Endothelial cell of umbilical vein (primary cell): Measurements from ENCODE around the gene PRF1. TPM values are rescaled to one million over a fixed set of nuclear protein-coding genes. Genes with fewer than 3 reads are reported as not detected.

ENCODE experiments used
- BruUV-seq: library from RNA; stranded (reverse); fragments of 400-500 nt; replicated peaks from 2 replicates; lab custom pipeline; 2021; lab: Mats Ljungman, UMichigan
- CTCF ChIA-PET: fragments of 300-600, 350-600 bp; sonication (Branson Sonifier 250); formaldehyde crosslinking; loops from one replicate; lab custom pipeline; 2021; ENCODE audit warnings: antibody characterized with exemption, inconsistent platforms; lab: Charles Lee
- POLR2A ChIA-PET: fragments of 300-600, 350-600 bp; sonication (Branson Sonifier 250); formaldehyde crosslinking; loops from one replicate; lab custom pipeline; 2021; ENCODE audit warnings: antibody characterized with exemption, inconsistent platforms; lab: Charles Lee
- DNase-seq: peaks from one replicate; pipeline ENCODE4 v3.0.0-alpha.2; 2011; ENCODE audit warnings: low read depth, low spot score
- FAIRE-seq: peaks from 2 replicates; lab custom pipeline; 2011; peaks lifted over from hg19 to GRCh38; lab: Jason Lieb, UNC
- H2AFZ ChIP-seq: 2 replicates; pipeline ENCODE4 v1.6.0; 2012; ENCODE audit warnings: low read depth, low read length, control low read depth, inconsistent platforms
- H3K27ac ChIP-seq: 2 replicates; pipeline ENCODE4 v1.5.1; 2011; ENCODE audit warnings: low read depth, mild to moderate bottlenecking, control low read depth, low read length, moderate library complexity; ENCODE audit not compliant: insufficient read depth
- H3K27me3 ChIP-seq, 2 experiments: 2 replicates each; pipeline versions ENCODE4 v1.6.0 to v1.6.1; 2011; ENCODE audit warnings: low read length in 2 of 2, mixed read lengths in 1 of 2; ENCODE audit not compliant: control insufficient read depth in 2 of 2, insufficient read depth in 2 of 2
- H3K36me3 ChIP-seq, 2 experiments: 2 replicates in 1 of 2; 3 replicates in 1 of 2; pipeline ENCODE4 v1.5.1; 2011; ENCODE audit warnings: low read length in 2 of 2, mild to moderate bottlenecking in 1 of 2, moderate library complexity in 1 of 2; ENCODE audit not compliant: control insufficient read depth in 2 of 2, insufficient read depth in 2 of 2; ENCODE audit errors: extremely low read depth in 1 of 2
- H3K4me1 ChIP-seq: 3 replicates; pipeline ENCODE4 v1.5.1; 2011; ENCODE audit warnings: mild to moderate bottlenecking, low read length; ENCODE audit not compliant: control insufficient read depth, insufficient read depth; ENCODE audit errors: extremely low read depth
- H3K4me2 ChIP-seq: 2 replicates; pipeline ENCODE4 v1.6.1; 2011; ENCODE audit warnings: low read length, control low read depth, mixed read lengths; ENCODE audit not compliant: insufficient read depth
- H3K4me3 ChIP-seq, 3 experiments: fragments of 200-600 bp in 1 of 3; sonication (generic), shearing (Covaris generic) in 1 of 3; replicated peaks in 1 of 3; 2 replicates each; pipeline ENCODE4 v1.5.1; 2011 to 2016; ENCODE audit warnings: control low read depth in 3 of 3, low read length in 3 of 3, mild to moderate bottlenecking in 2 of 3, inconsistent platforms in 1 of 3, low read depth in 1 of 3, moderate library complexity in 1 of 3; ENCODE audit not compliant: insufficient read depth in 1 of 3
- H3K79me2 ChIP-seq: 2 replicates; pipeline ENCODE4 v1.6.0; 2012; ENCODE audit warnings: low read length, inconsistent platforms; ENCODE audit not compliant: control insufficient read depth, insufficient read depth
- H3K9ac ChIP-seq: replicated peaks from 2 replicates; pipeline ENCODE3; 2011; ENCODE audit warnings: low read length, control low read depth; ENCODE audit not compliant: insufficient read depth; ENCODE audit errors: extremely low read depth
- H3K9me1 ChIP-seq: replicated peaks from 3 replicates; pipeline ENCODE4 v1.6.0; 2011; ENCODE audit warnings: mild to moderate bottlenecking, low read length; ENCODE audit not compliant: control insufficient read depth, insufficient read depth; ENCODE audit errors: extremely low read depth
- H3K9me3 ChIP-seq: replicated peaks from 2 replicates; pipeline ENCODE4 v1.5.1; 2012; ENCODE audit warnings: low read length, inconsistent platforms; ENCODE audit not compliant: control insufficient read depth, insufficient read depth
- H4K20me1 ChIP-seq: replicated peaks from 2 replicates; pipeline ENCODE3; 2011; ENCODE audit warnings: mild to moderate bottlenecking, low read length; ENCODE audit not compliant: control insufficient read depth, insufficient read depth; ENCODE audit errors: extremely low read depth
- EZH2 ChIP-seq: IDR thresholded peaks from 2 replicates; pipeline ENCODE4 v1.6.1; 2012; ENCODE audit warnings: borderline replicate concordance, low read depth, mild to moderate bottlenecking, moderate library complexity, low read length, inconsistent platforms; ENCODE audit not compliant: severe bottlenecking
- FOS ChIP-seq: IDR thresholded peaks from 2 replicates; pipeline ENCODE4 v1.6.1; 2011; ENCODE audit warnings: mild to moderate bottlenecking, low read length, moderate library complexity, borderline replicate concordance; ENCODE audit not compliant: insufficient read depth
- GATA2 ChIP-seq: IDR thresholded peaks from 2 replicates; pipeline ENCODE4 v1.7.0; 2011; ENCODE audit warnings: low read depth, mild to moderate bottlenecking, moderate library complexity, mixed read lengths, low read length; ENCODE audit not compliant: insufficient read length, insufficient read depth
- JUN ChIP-seq: IDR thresholded peaks from 2 replicates; pipeline ENCODE4 v1.6.1; 2011; ENCODE audit warnings: borderline replicate concordance, low read depth; ENCODE audit not compliant: insufficient read length, insufficient read depth
- MYC ChIP-seq: IDR thresholded peaks from one replicate; pipeline ENCODE4 v1.6.1; 2011; ENCODE audit warnings: mild to moderate bottlenecking, low read depth, low read length
- POLR2A ChIP-seq: IDR thresholded peaks from 2 replicates; pipeline ENCODE4 v1.6.1; 2012; ENCODE audit warnings: low read depth, mild to moderate bottlenecking, control low read depth, low read length
- POLR2AphosphoS5 ChIP-seq: IDR thresholded peaks from 2 replicates; pipeline ENCODE4 v1.6.1; 2012; ENCODE audit warnings: low read depth, mild to moderate bottlenecking, control low read depth, low read length, moderate library complexity; ENCODE audit not compliant: insufficient read depth
- dilution Hi-C: fragments of 300-500 bp; cut with MboI; formaldehyde crosslinking; loops from one replicate; pipeline ENCODE4 v1.15.0; 2019; ENCODE audit warnings: low sequenced_read_pairs; ENCODE audit not compliant: extremely low pct_ligation_motif_present
- intact Hi-C: fragments of 100-400 bp; cut with micrococcal nuclease; formaldehyde crosslinking; loops from one replicate; pipeline ENCODE4 v1.10.0; 2022
- polyA plus RNA-seq, 4 experiments: library from polyadenylated mRNA; depleted of rRNA in 3 of 4; stranded (reverse) in 3 of 4; unstranded in 1 of 4; fragments of >200 nt; gene quantifications; 2 replicates each; pipeline versions ENCODE4 v1.2.1 to v1.2.3, GENCODE V29; 2011 to 2012; ENCODE audit warnings: missing spikeins in 1 of 4
- total RNA-seq: library from RNA; stranded (reverse); gene quantifications from 2 replicates; pipeline ENCODE4 v1.2.3, GENCODE V29; 2021
- TF ChIP-seq, protein P1 (sequence below): IDR thresholded peaks from 2 replicates; pipeline ENCODE4 v1.6.1; 2011; ENCODE audit not compliant: insufficient read depth, insufficient read length
- TF ChIP-seq, protein P2 (sequence below), 2 donors: IDR thresholded peaks; 1 replicate in 1 of 2; 2 replicates in 1 of 2; pipeline ENCODE4 v1.5.1; 2011; ENCODE audit warnings: low read length in 2 of 2, mild to moderate bottlenecking in 2 of 2, moderate library complexity in 2 of 2, control low read depth in 1 of 2, inconsistent platforms in 1 of 2, low read depth in 1 of 2; ENCODE audit not compliant: insufficient read depth in 1 of 2; ENCODE audit errors: extremely low read depth in 1 of 2

The PRF1 gene
- total and polyA plus RNA-seq, 2 donors (not counting 3 experiments of a cell fraction or from before 2014, with no cell fraction given) = not detected

DNA sequence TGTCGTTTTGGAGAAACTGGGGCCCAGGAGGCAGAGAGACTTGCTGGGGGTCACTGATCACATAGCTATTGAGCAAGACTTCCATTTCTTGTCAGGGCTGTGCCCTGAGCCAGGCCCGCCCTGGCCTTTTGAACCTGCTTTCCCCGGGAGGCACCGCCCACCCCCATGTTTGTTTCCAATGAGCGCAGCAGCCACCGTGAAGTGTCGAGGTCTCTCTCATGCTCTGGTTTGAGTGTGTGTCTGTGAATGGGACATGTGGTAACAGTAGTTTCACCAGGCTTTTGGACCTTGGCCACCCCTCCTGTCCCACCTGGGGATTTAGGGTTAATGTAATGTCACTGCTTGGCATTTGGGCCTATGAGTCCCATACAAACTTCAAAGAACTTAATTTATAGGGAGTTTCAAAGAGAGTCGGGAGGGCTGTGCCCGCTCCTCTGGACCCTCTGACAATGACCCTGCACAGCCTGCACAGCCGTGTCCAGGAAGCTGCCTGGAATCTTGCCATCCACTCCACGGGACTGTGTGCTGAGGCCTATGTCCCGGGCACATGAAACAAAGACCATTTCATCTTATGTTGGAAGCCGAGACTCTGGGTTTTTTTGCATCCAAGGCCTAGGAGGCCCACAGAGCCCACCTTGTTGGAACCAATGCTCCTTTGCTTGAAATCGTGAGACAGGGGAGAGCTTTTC lies 6.3 kb downstream of the PRF1 start:
- ChIA-PET POLR2A (no interaction called here), CTCF (no interaction called here)
- no peak for FAIRE-seq

More for the DNA sequence above, 6.3 kb downstream of the PRF1 start:
- Histone ChIP-seq H3K27ac (no peak overlapping the region), H3K9ac (no peak overlapping the region), H3K9me3 (no peaks in the 10 kb centered on the region), H3K4me2 (no peak overlapping the region), H3K4me3 (no peak overlapping the region), H3K9me1 (no peaks in the 10 kb centered on the region), H3K27me3 (peaks cover 3% of the 10 kb centered on the region in 2 experiments), H3K36me3 (no peaks in the 10 kb centered on the region), H2AFZ (no peak overlapping the region), H3K79me2 (no peaks in the 10 kb centered on the region), H3K4me1 (no peaks in the 10 kb centered on the region), H4K20me1 (no peaks in the 10 kb centered on the region)
- intact Hi-C loops (no loop called here), dilution Hi-C loops (no loop called here)
- BruUV-seq = no TSS peak
- no peak for DNase-seq
- TF ChIP-seq GATA2 = no peak
- TF ChIP-seq, protein P1, sequence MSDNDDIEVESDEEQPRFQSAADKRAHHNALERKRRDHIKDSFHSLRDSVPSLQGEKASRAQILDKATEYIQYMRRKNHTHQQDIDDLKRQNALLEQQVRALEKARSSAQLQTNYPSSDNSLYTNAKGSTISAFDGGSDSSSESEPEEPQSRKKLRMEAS = no peak
- no peak for TF ChIP-seq POLR2A
- no peak for TF ChIP-seq EZH2
- no peak for TF ChIP-seq POLR2AphosphoS5
- no peak for TF ChIP-seq JUN
- no peak for TF ChIP-seq MYC
- TF ChIP-seq FOS = no peak
- TF ChIP-seq, protein P2, sequence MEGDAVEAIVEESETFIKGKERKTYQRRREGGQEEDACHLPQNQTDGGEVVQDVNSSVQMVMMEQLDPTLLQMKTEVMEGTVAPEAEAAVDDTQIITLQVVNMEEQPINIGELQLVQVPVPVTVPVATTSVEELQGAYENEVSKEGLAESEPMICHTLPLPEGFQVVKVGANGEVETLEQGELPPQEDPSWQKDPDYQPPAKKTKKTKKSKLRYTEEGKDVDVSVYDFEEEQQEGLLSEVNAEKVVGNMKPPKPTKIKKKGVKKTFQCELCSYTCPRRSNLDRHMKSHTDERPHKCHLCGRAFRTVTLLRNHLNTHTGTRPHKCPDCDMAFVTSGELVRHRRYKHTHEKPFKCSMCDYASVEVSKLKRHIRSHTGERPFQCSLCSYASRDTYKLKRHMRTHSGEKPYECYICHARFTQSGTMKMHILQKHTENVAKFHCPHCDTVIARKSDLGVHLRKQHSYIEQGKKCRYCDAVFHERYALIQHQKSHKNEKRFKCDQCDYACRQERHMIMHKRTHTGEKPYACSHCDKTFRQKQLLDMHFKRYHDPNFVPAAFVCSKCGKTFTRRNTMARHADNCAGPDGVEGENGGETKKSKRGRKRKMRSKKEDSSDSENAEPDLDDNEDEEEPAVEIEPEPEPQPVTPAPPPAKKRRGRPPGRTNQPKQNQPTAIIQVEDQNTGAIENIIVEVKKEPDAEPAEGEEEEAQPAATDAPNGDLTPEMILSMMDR (IDR thresholded peaks at IDR 0.05; ENCODE audit: extremely low read depth in 1 of 2, insufficient read depth in 1 of 2, low read depth in 1 of 2, low read length in 2 of 2) = no peak
